ENCODE data around the gene MFN1.

MFN1 gene

DNA sequence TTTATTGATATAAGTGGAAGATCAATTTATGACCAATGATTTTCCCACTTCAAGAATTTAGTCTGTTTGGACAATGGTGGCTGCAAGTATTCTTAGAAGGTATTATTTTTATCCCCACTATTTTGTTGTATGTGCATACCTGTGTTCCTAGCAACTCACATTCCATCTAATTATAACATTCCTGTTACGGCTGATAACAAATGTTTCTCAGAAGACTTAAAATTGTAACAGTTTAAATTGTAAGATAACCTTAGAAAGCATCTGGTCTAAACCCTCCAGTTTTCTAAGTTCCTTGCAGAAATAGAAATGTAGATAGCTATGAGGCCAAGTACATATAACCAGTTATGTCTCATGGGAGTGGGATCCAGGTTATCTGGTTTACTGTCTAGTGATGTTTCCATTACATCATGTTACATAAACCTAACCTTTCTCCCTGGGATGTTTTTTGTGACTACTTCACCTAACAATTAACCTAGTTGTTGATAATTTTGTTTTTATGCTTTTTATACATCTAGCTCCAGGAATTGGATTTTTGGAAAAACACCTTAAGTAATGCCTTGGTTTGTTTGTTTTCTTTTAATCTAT, 11.1 kb upstream of the MFN1 start:
- DNase-seq, result no peak

DNA sequence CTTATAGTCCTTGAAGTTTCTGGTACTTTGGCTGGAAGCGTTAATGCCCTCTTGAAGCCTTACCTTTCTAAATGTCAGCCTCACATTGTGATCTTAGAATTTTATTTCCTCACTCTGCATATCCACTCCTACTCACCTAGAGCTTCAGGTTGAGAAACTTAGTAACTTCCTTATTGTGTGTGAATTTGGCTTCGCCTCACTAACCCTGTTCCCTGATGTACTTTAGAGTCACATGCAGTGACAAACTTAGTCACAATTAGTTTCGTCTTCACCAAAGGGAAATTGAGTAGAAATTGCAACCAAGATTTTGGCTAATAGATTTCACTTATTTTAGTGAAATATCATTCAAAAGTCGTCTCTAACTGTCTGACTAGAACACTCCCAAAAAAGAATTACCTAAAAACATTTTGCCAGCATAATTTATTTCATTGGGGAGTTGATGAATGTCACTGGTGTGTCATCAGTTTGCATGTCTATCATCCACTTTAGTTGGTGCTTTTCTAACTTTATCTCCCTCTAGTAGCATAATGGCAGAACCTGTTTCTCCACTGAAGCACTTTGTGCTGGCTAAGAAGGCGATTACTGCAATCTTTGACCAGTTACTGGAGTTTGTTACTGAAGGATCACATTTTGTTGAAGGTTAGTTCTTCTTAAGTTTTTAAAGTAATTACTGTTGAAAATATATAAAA, 960 bp downstream of the MFN1 start:
- DNase-seq, result no peak

DNA sequence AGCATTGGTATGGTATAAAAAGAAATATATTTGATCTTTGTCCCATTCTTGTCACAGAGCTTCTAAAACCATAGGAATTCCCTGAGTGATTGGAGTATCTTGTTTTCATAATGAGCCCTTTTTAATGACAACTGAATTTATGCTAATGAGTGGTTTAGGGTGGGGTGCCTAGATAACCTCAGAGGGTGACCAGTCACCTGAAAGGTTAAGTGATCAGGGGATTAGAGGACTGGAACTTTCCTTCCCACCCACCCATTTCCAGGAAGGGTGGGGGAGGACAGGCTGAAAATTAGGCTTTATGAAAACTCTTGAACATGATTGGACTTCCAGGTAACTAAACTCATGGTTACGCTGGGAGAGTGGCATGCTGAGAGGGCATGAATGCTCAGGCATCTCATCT, 8.5 kb downstream of the MFN1 start:
- no peak for DNase-seq

DNA sequence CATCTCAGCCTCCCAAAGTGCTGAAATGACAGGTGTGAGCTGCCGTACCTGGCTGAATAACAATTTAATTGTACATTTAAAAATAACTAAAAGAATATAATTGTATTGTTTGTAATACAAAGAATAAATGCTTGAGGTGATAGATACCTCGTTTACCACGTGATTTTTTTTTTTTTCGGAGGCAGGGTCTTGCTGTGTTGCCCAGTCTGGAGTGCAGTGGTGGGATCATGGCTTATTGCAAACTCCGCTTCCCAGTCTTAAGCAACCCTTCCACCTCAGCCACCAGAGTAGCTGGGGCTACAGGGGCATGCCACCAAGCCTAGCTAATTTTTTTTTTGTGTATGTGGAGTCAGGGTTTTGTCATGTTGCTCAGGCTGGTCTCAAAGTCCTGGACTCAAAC, 15.8 kb downstream of the MFN1 start:
- DNase-seq, result no peak

DNA sequence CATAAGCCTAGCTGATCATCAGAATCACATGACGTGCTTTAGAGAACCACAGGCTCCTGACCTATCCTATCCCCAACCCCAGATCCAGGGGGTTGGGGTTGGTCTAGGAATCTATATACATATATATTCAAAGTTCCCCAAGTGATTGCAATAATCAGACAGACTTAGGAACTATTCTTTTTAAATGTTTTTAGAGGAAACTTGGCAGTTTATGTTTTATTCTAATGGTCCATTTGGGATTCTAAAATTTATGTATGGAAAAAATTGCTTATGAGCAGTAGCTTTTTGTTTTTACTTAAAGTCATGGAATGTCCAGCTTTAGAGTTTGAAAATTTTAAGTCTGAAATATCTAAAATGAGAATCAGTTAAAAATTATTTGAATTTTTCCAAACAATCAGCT, 22.1 kb downstream of the MFN1 start:
- DNase-seq, result no peak

DNA sequence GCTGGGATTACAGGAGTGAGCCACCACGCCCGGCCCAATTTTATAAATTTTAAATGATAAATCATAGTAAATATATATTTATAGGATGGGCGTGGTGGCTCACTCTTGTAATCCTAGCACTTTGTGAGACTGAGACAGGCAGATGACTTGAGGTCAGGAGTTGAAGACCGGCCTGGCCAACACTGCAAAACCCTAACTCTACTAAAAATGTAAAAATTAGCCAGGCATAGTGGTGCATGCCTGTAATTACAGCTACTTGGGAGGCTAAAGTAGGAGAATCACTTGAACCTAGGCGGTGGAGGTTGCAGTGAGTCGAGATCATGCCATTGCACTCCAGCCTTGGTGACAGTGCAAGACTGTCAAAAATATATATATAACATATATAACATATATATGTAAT, 26.4 kb downstream of the MFN1 start:
- DNase-seq, result no peak

DNA sequence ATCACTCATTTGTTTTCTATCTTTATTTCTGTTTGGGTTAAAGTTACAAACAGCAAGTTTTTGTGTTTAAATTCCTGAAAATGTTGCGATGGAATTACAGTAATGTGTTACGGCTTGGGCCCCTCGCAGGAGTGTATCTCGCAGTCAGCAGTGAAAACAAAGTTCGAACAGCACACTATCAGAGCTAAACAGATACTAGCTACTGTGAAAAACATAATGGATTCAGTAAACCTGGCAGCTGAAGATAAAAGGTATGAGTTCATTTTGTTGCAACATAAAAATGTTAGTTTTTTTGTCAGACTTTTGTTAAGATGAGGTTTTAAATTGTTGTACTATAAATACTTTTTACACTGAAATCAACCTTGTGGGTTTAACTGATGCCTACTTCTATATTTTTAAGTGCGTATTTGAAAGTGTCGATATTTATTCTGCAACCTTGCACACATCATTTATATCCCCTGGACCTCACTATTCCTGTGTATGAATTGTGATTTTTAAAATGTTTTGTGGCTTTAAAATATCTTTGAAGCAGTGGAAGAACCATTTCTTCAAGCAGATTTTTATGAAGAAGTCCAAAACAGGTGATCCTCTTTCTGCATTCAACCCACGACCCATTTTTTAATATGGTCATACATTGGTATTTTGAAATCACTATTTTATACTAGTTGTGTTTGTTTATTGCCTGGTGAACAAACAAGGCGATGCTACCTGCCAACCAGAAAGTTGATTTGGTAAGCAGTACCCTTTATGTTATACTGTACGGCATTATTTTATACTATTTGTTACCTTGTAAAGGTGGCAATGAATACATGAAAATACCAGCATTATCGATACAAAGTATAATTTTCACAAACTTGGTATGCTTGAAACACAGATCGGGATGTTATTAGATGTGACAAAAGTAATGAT, 27.8 kb downstream of the MFN1 start:
- DNase-seq, result no peak

DNA sequence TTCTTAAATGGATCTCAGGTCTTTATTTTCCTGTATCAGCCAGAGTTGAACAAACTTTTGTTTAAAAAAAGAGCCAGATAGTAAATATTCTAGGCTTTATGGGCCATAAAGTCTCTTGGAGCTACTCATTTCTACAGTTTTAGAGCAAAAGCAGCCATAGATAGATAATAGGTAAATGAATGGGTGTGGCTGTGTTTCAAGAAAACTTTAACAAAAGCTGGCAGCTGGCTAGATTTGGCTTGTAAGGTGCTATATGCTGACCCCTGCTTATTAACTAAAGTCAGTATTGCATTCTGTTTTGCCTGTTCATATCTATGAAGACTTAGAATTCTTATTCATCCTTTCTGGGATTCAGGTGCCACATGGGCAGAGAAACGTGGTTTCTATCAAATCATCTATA, 29.0 kb downstream of the MFN1 start:
- no peak for DNase-seq

DNA sequence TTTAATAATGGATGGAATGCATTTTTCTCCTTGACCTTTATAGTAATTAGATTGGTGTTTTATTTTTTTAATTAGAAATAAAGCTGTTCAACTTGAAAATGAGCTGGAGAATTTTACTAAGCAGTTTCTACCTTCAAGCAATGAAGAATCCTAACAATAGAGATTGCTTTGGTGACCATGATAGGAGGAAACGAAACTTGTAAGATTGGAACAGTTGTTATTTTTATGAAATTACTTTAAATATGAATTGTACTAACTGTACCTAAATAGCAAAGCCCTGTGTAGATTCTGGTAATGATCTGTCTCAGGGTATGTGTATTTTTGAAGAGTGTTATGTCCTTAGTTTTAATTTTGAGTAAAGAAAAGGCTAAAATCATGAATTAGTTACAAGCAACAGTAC, 44.4 kb downstream of the MFN1 start:
- no peak for DNase-seq

DNA sequence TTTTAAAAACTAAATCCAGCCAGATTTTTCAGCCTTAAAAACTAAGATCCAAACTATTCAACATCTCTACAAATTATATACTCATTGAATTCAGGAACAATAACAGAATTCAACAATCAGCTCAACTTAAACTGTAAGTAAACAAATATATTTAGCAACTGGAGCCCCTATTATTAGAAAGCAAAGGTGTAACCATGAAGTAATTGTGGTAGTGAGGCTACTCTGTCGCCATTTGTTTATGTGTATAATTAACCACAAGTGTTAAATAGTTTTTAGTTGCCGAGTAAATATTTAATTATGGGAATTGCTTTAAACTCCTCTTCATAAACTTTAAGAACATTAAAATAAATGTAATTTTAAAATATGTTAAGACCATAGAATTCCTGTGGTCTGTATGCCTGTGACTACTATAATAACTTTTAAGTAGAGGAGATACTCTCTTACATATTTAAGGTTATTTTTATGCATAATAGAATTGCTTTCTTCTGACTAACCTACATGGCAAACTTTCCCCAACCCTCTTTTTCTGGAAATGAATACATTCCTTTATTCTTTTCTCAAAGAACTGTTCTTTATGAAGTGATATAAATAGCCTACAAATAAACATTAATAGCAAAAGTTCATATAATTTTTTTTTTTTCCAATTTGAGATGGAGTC, 51.2 kb downstream of the MFN1 start:
- DNase-seq, result no peak

DNA sequence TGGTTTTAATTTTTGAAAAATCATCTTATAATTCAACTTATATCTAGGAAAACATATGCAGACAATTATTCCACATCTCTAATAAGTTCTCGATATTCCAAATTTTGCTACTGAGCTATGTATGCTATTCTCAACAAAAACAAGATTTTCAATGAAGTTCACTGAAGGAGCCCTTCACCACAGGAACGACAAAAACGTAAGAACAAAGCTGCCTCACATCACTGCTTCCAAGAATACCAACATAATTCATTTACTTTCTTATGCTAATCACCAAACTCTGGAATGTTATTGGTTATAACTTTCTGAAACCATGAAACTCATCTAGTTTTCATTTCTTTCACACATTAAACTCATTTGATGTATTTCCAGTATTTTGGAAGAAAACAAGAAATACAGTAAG, 54.1 kb downstream of the MFN1 start:
- no peak for DNase-seq

DNA sequence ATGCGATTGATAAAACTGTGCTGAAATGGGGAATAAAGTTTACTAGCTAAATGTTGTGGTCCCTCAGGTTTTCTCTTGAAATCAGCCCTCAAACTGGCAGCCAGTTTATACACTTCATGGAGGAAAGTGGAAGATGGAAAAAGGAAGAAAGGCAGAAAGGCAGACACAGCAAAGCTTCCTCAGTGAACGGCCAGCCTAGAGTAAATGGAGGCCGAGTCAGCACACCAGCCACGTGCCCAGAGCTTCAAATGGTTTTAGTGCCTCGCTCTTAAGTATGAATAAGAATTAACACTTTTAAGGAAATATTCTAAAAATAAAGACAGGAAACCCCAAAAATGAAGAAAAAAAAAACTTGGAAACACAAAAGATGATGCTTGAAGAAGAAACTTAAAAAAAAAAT, 55.5 kb downstream of the MFN1 start:
- DNase-seq, result no peak

DNA sequence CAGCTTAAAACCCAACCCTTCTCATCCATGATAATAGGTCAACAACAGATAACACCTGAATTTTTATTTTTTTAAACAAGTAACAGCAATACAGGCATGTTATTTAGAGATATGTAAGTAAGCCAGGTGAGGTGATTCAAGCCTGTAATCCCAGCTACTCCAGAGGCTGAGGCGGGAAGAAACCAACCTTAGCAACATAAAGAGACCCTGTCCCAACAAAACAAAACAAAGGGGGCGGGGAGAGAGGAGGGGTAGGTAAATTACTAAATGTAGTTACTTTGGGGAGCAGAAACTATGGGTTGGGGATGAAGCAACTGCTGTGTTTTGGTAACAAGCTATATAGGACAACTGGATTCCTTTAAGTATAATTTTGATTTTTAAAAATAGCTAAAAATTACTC, 56.8 kb downstream of the MFN1 start:
- DNase-seq, result no peak

DNA sequence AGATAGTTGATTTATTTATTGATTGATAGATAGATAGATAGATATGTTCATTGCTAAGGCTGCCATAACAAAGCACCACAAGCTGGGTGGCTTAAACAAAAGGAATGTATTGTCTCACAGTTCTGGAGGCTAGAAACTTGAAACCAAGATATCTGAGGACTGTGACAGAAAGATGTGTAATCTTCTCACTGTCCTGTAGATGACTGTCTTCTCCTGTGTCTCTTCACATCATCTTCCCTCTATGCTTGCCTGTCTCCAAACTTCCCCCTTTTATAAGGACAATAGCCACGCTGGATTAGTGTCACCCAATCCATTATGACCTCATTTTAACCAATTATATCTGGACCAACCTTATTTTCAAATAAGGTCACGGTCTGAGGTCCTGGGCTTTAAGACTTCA, 62.8 kb downstream of the MFN1 start:
- DNase-seq, result no peak

DNA sequence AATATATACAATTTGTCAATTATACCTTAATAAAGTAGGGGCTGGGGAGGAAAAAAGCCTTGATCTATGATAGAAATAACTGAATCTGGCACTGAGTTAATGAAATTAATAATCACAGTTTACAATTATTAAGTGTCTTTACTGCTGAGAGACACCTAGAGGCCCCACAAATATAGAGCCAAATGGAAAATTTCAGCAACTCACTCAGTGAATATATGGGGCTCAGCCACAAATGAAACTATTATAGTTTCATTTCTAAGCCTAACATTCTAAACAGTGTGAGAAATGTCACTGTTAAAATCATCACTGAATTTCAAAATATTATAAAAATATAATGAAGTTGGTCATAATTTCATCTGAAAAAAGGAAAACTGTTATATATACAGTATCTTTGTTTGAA, 63.5 kb downstream of the MFN1 start:
- DNase-seq, result no peak

DNA sequence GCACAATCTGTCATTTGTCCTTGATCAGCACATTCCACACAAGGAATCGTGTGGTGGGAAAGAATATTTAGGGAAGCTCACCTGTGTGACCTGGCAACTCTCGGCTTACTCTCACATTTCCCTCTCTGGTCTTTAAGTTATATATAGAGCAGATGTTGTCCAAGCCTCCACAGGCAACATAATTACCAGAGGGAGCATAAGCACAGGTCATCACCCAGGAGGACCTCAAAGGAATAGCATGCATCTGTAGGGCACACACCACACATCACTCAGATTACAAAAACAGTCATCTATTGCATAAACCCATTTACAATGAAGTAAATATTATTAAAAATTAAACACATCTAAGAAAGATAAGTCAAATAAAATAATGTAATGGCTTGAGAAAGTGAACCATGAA, 67.3 kb downstream of the MFN1 start:
- no peak for DNase-seq

DNA sequence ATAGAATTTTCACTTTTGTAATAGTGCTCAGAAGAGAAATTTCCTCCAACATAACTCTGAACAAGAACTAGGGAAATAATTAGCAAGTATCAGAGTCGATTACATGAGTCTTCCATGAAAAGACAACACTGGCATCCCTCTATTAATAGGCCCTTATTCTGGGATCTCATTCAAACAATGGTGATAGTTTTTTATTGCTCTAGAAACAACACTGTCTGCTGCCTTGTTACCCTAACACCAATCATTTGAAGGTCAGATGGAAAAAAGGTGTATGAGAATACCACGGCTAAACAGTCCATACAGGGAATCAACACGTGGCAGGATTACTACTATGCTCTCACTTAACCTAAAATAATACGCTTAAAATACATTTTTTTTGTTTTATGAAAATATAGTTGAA, 67.9 kb downstream of the MFN1 start:
- DNase-seq, result no peak

DNA sequence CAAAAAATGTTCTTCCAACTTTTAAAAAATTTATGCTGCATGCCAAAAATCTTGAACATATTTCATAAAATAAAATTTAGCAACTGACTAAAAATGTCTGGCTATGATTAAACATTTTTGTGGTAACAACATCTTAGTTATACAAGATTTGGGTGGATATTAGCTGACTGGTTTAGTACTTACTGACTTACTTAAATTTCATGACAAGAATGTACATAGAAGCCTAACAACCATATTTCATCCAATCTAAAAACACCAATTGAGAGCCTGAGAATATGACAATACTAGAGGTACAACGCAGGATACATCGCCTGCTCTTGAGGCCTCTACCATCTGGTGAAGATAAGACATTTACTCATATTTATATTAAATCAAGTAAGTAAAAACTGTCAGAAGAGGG, 69.2 kb downstream of the MFN1 start:
- DNase-seq, result no peak

DNA sequence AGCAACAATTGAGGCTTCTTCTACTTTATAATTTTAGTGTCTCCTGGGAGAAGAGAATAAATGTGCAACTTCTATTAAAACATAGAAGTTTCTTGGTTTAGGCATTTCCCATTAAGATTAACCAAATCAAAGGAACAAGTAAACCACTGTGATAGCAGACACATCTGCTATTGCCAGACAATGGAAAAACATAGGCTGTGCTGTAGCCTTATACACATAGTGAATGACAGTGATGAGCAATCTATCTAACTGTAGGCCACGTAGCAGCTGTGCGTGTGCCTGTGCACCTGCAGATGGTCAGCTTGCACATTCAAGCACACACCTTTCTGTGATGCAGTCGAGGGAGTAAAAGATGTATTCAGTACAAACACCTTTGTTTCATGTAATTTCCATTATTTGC, 71.1 kb downstream of the MFN1 start:
- no peak for DNase-seq

DNA sequence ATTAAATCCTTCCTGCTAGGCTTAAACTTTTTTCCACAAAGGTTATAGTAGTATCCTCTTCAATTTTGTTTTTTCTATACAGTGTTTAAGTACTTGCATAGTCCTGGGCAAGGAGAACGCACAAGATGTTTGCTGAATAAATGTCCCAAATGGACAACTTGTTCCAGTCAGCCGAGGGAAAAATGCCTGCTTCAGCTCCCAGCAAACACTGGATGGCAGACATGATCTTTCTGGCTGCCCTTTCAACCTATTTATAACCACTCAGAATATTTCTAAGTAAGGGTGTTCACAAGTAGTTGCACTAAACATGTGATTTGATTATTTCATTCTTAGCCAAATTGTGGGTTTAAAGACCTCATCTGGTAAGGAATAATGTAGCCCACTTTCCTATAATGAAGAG, 74.0 kb downstream of the MFN1 start:
- DNase-seq, result peak in 18 of 58 donors; percentile 5 to 47 (median 20)

DNA sequence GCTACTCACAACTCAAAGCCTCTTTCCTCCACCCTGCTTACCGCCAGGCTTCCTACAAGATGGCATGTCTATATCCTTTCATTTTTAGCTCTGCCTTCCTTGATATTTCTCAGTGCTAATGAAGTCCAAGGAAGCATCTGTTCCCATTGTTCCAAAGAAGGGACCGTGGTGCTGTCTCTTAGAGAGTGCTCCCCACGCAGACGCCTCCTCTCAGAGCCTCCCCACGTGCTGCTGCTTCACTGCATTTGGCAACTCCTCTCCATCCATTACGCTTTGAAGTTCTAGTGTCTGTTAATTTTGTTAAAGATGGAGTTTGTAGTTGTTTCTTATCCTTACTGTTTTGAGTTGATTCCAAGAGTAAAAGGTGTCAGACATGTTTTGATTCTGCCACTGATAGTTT, 77.6 kb downstream of the MFN1 start:
- DNase-seq, result peak in 25 of 58 donors; percentile 7 to 61 (median 26)
